ENCODE measurements around the gene THSD4.

Gene THSD4

GRCh38 chr15:71747128-71748083, 632.1 kb downstream of the THSD4 start:
- no peak for DNase-seq

- DNase-seq: no peak
Measured at GRCh38 chr15:71748293-71748718, 633.0 kb downstream of the THSD4 start.

GRCh38 chr15:71749500-71749899, 634.2 kb downstream of the THSD4 start:
- DNase-seq: no peak

- DNase-seq: no peak
Measured at GRCh38 chr15:71752128-71752527, 636.9 kb downstream of the THSD4 start.

GRCh38 chr15:71752604-71753289, 637.5 kb downstream of the THSD4 start:
- no peak for DNase-seq

GRCh38 chr15:71753346-71753745, 638.1 kb downstream of the THSD4 start:
- no peak for DNase-seq

DNA sequence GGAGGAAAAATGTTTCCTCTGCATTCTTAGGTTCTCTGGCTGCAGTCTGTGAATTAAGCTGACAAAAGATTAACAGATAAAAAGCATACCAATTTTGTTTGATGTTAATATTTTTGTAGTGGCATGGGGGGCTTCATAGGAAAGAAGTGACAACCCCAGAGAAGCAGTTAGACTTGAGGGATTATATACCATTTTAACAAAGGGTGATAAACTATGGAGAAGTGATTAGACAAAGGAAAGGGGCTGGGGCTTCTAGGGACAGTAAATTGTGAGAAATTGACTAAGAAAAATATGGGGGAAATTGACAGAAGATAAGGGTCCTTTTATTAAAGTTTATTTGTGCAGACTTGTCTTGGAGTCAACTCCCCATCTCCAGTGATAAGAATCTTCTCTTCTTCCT, 639.4 kb downstream of the THSD4 start:
- DNase-seq: no peak

- DNase-seq: no peak
Measured at GRCh38 chr15:71755092-71755970, 640.1 kb downstream of the THSD4 start.

DNA sequence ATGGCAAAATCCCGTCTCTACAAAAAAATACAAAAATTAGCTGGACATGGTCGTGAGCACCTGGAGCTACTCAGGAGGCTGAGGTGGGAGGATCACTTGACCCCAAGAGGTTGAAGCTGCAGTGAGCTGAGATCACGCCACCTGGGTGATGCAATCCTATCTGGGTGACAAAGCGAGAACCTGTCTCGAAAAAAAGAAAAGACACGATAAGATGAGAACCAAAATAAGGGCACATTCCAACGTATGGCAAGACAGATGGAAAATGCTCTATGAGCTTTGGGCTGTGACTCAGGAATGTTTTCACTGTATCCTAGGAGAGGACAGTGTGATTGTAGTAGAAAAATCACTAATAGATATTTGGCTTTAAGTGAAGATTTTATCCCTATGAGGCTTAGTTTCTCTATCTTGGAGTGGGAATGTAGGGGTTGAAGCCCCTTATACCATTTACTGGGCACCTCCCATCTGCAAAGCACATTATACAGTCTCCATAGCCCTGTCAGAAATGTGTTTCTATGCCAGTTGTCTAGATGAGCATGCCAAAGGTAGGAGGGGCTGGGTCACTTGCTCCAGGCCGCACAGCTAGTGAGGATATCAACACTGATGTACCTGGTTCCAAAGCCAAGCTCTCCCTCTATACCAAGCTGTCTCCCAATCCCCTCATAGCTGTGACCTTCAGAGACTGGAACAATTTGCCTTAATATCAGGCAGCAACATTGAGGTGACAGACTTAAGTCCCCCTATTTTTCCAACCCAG, 641.5 kb downstream of the THSD4 start:
- DNase-seq: no peak

GRCh38 chr15:71757741-71758530, 642.7 kb downstream of the THSD4 start:
- DNase-seq: no peak

GRCh38 chr15:71758711-71759110, 643.4 kb downstream of the THSD4 start:
- DNase-seq: no peak

GRCh38 chr15:71760852-71761251, 645.6 kb downstream of the THSD4 start:
- no peak for DNase-seq

DNA sequence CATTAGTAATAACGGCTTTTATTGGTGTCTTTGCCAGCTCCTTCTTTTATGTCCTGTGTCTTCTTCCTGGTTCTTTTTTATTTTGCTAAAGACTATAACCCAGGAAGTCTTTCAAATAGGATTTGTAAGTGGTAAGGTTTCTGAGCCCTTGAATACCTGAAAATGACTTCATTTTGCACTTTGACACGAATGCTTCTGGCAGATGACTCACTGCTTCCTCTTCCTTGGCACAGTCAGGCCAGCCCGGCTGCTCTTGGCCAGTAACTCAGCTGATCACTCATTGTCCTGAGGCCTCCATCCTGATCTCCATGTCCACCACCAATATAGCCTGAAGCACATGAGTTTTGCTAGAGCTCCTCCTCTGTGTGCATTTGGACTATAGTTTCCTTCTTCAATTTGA, 646.4 kb downstream of the THSD4 start:
- DNase-seq: no peak

- no peak for DNase-seq
Measured at GRCh38 chr15:71768184-71768583, 652.9 kb downstream of the THSD4 start.

GRCh38 chr15:71773206-71773859, 658.1 kb downstream of the THSD4 start:
- no peak for DNase-seq

GRCh38 chr15:71775856-71776255, 660.6 kb downstream of the THSD4 start:
- DNase-seq: no peak

GRCh38 chr15:71776304-71776703, 661.0 kb downstream of the THSD4 start:
- no peak for DNase-seq

GRCh38 chr15:71777216-71777943, 662.1 kb downstream of the THSD4 start:
- no peak for DNase-seq

GRCh38 chr15:71779073-71779797, 664.0 kb downstream of the THSD4 start:
- DNase-seq: no peak
